Stimulated activated CD4-positive, alpha-beta T cell treated with anti-CD3 and anti-CD28 coated beads, Interleukin-2, amount 100 ng/mL, for 4 hours (primary cell): ENCODE data around the gene ZNF804B.
"Not testable (repeated sequence)": the region's sequence is repeated elsewhere in the genome, so short reads cannot be mapped to it uniquely, and the experiment has no call there.

Source experiments
- DNase-seq: peaks from one replicate; pipeline ENCODE4 v3.0.0-alpha.2; 2020; ENCODE audit warnings: low read depth

The ZNF804B gene

GRCh38 chr7:89094269-89094668, 334.8 kb downstream of the ZNF804B start:
- DNase-seq, result no peak

GRCh38 chr7:89103564-89103963, 344.1 kb downstream of the ZNF804B start:
- no peak for DNase-seq

- DNase-seq, result no peak
Observed at GRCh38 chr7:89104748-89105685, 345.5 kb downstream of the ZNF804B start.

- DNase-seq, result no peak
Observed at GRCh38 chr7:89123871-89124270, 364.4 kb downstream of the ZNF804B start.

- no peak for DNase-seq
Observed at GRCh38 chr7:89129600-89130375, 370.3 kb downstream of the ZNF804B start.

- no peak for DNase-seq
Observed at GRCh38 chr7:89133357-89133756, 373.9 kb downstream of the ZNF804B start.

- no peak for DNase-seq
Observed at GRCh38 chr7:89133819-89134218, 374.3 kb downstream of the ZNF804B start.

- DNase-seq, result no peak
Observed at GRCh38 chr7:89145801-89146200, 386.3 kb downstream of the ZNF804B start.

GRCh38 chr7:89160107-89160506, 400.6 kb downstream of the ZNF804B start:
- DNase-seq, result no peak

- no peak for DNase-seq
Observed at GRCh38 chr7:89165421-89165820, 405.9 kb downstream of the ZNF804B start.

- no peak for DNase-seq
Observed at GRCh38 chr7:89170628-89171027, 411.1 kb downstream of the ZNF804B start.

GRCh38 chr7:89182116-89182515, 422.6 kb downstream of the ZNF804B start:
- DNase-seq, result no peak

GRCh38 chr7:89183712-89184111, 424.2 kb downstream of the ZNF804B start:
- DNase-seq, result no peak

- no peak for DNase-seq
Observed at GRCh38 chr7:89200758-89201157, 441.3 kb downstream of the ZNF804B start.

GRCh38 chr7:89223900-89224395, 464.4 kb downstream of the ZNF804B start:
- no peak for DNase-seq

GRCh38 chr7:89228688-89229171, 469.2 kb downstream of the ZNF804B start:
- DNase-seq, result not testable (repeated sequence)

- DNase-seq, result no peak
Observed at GRCh38 chr7:89238156-89238555, 478.7 kb downstream of the ZNF804B start.

GRCh38 chr7:89246196-89246595, 486.7 kb downstream of the ZNF804B start:
- no peak for DNase-seq

- DNase-seq, result no peak
Observed at GRCh38 chr7:89247207-89247606, 487.7 kb downstream of the ZNF804B start.

- no peak for DNase-seq
Observed at GRCh38 chr7:89259085-89259484, 499.6 kb downstream of the ZNF804B start.

GRCh38 chr7:89264126-89264525, 504.6 kb downstream of the ZNF804B start:
- DNase-seq, result no peak

- DNase-seq, result no peak
Observed at GRCh38 chr7:89265631-89266030, 506.1 kb downstream of the ZNF804B start.

- no peak for DNase-seq
Observed at GRCh38 chr7:89283302-89283701, 523.8 kb downstream of the ZNF804B start.
